HAP-1 (cell line): ENCODE data around the gene AFF4.
"Not testable (repeated sequence)": the region's sequence is repeated elsewhere in the genome, so short reads cannot be mapped to it uniquely, and the experiment has no call there.

Experiments
- DNase-seq, 2 experiments: peaks; one replicate each; pipeline ENCODE4 v3.0.0-alpha.2; 2016 to 2020; ENCODE audit warnings: low spot score in 2 of 2
- H3K27me3 ChIP-seq: fragments of 250-450 bp; sonication (Bioruptor Pico); 2 replicates; pipeline ENCODE4 v1.5.1; 2020; ENCODE audit warnings: low read depth, mild to moderate bottlenecking, moderate library complexity
- H3K36me3 ChIP-seq: fragments of 250-450 bp; sonication (Bioruptor Pico); replicated peaks from 2 replicates; pipeline ENCODE4 v1.5.1; 2020; ENCODE audit warnings: mild to moderate bottlenecking
- H3K4me1 ChIP-seq: fragments of 250-450 bp; sonication (Bioruptor Pico); 2 replicates; pipeline ENCODE4 v1.5.1; 2020; ENCODE audit warnings: mild to moderate bottlenecking
- H3K4me3 ChIP-seq: fragments of 250-450 bp; sonication (Bioruptor Pico); 2 replicates; pipeline ENCODE4 v1.5.1; 2020; ENCODE audit warnings: mild to moderate bottlenecking, moderate library complexity
- H3K9me3 ChIP-seq: fragments of 250-450 bp; sonication (Bioruptor Pico); 2 replicates; pipeline ENCODE4 v1.5.1; 2020; ENCODE audit warnings: mild to moderate bottlenecking, moderate library complexity
- in situ Hi-C: fragments of 300-500 bp; cut with MboI; formaldehyde crosslinking; loops from 3 replicates; pipeline ENCODE4 v1.14.3; 2020; ENCODE audit warnings: low sequenced_read_pairs, inconsistent platforms, mixed read lengths

Gene AFF4

DNA sequence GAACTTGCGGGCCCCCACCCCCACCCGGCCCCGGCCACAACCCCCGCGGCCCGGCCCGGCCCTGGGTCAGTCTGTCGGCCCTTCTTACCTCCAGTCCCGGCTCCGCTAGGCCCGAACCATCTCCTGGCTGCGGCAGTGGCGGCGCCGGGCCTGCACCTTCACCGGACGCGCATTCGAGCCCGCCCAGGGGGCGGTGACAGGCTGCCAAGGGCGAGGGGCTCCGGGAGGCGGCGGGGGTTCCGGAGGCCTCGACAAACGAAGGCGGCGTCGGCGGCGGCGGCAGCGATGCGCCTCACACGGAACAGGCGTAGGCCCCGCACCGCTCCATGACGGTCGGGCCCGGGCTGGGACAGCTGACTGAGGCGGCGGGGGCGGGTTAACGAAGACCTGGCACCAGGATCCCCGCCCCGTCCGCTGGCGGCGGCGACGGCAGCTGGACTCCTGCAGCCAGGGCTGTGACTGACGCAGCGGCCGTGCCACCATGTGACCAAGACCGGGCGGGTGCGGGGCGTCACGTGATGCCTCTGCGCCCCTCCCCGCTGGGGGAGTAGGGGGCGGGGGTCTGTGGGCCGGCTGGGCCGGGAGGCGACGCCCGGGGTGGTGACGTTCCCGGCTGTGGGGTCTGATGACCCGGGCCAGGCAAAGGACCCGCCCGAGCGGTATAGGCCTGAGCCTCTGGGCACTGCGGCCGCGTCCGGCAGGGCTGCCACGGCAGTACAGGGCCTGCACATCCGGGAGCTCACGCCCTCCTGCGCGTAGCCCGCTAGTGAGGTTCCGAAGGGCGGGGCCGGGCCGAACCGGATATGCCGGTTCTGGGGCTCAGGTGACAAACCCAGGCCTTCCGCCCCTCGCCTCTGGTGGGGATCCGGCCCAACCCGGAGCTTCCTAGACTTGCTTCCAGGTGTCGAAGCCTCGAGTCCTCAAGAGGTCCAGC is at the start of gene AFF4:
AFF4 (minus strand) TSS at position 464 of the 934 bp plus-strand sequence. CDS start 26,445 bp downstream, outside the sequence.
- no peaks in the 10 kb centered on the region for H3K36me3 ChIP-seq
- peak within 1 kb of the TSS; percentile 74 for H3K4me3 ChIP-seq
- no peaks in the 10 kb centered on the region for H3K9me3 ChIP-seq
- in situ Hi-C loops = no loop called here
- DNase-seq = peak; percentile 91 to 96
- peaks cover 15% of the 10 kb centered on the region for H3K4me1 ChIP-seq
- no peaks in the 10 kb centered on the region for H3K27me3 ChIP-seq

DNA sequence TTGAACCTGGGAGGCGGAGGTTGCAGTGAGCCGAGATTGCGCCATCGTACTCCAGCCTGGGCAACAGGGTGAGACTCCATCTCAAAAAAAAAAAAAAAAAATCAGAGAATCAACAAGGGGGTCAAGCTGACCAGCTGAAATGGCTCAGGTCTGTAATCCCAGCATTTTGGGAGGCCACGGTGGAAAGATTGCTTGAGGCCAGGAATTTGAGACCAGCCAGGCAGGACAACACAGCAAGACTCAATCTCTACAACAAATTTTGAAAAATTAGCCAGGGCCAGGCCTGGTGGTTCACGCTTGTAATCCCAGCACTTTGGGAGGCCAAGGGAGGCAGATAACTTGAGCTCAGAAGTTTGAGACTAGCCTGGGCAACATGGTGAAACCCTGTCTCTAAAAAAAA is 45.0 kb upstream of the AFF4 start:
- H3K4me1 ChIP-seq, DNase-seq, H3K4me3 ChIP-seq, in situ Hi-C loops, H3K27me3 ChIP-seq, H3K9me3 ChIP-seq: not testable (repeated sequence)
- H3K36me3 ChIP-seq = peaks cover 15% of the 10 kb centered on the region

DNA sequence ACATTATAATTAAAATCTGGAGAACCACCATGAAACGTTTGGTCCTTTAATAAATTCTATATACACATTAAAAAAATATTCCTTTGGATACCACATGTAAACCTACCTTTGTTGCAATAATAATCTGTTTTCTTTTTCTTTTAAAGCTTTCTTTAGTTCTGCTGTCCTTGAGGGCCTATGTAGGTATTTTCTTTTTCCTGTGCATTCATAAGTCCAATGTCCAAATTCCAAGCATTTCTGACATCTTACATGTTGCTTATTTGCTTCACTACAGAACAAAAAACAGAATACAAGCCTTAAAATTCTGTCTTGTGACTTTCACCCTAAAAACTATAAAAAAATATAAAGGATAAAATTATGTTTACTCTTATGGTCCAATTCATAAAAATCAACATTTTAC is 43.2 kb upstream of the AFF4 start:
- Histone ChIP-seq H3K4me1 (no peaks in the 10 kb centered on the region), H3K9me3 (no peaks in the 10 kb centered on the region), H3K4me3 (no peak overlapping the region), H3K36me3 (peaks cover 15% of the 10 kb centered on the region), H3K27me3 (no peaks in the 10 kb centered on the region)
- in situ Hi-C loops = no loop called here
- no peak for DNase-seq

GRCh38 chr5:132999246-132999645 is 35.8 kb upstream of the AFF4 start:
- Histone ChIP-seq H3K36me3 (peaks cover 2% of the 10 kb centered on the region; the same call in 1 of the 2 replicates), H3K9me3 (no peaks in the 10 kb centered on the region), H3K4me1 (no peaks in the 10 kb centered on the region), H3K27me3 (no peaks in the 10 kb centered on the region), H3K4me3 (no peak overlapping the region)
- DNase-seq = no peak
- in situ Hi-C loops = no loop called here

- Histone ChIP-seq H3K9me3 (no peaks in the 10 kb centered on the region), H3K4me1 (no peaks in the 10 kb centered on the region), H3K4me3 (no peak overlapping the region), H3K27me3 (no peaks in the 10 kb centered on the region), H3K36me3 (peaks cover 2% of the 10 kb centered on the region; the same call in 1 of the 2 replicates)
- in situ Hi-C loops = no loop called here
- DNase-seq = no peak
Observed at GRCh38 chr5:132998556-132998955, 35.1 kb upstream of the AFF4 start.

GRCh38 chr5:132996307-132996706 is 32.9 kb upstream of the AFF4 start:
- Histone ChIP-seq H3K9me3 (no peaks in the 10 kb centered on the region), H3K27me3 (no peaks in the 10 kb centered on the region), H3K4me3 (no peak overlapping the region), H3K36me3 (0 out of 2 replicates have a peak, but pooled peaks cover 2% of the 10 kb centered on the region), H3K4me1 (no peaks in the 10 kb centered on the region)
- in situ Hi-C loops = no loop called here
- no peak for DNase-seq

DNA sequence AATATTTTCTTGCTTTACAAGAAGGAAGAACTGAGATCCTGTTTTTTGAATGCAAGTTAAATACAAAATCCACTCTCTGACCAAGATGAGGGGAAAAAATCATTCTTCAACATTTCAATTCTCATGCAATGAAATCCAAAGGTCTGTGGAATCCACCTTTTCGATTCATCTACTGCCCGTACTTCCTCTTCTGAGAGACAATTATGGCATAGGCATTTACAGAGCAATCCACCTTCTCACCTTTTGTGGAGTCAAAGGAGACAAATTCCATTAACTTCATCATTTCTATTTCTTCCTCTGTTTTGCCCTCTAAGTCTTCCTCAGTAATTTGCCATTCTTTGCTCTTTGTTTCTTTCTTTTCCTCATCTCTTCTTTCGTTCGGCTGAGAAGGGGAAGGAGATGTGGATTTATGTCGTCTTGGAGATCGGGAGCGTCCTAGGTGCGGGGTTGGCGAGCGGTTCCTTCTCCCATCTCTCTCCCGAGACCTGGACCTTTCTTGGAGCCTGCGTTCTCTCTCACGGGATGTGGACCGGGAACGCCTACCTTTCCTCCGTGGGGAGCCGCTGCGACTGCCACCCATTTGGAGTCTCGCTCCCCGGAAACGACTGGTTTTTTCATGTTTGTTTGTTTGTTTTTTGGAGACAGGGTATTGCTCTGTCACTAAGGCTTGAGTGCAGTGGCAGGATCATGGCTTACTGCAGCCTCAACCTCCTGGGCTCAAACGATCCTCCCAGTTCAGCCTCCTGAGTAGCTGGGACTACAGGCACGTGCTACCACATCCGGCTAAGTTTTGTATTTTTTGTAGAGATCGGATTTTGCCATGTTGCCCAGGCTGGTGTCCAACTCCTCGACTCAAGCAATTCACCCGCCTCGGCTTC is 24.3 kb upstream of the AFF4 start:
- H3K4me1 ChIP-seq = no peaks in the 10 kb centered on the region
- in situ Hi-C loops = no loop called here
- no peak overlapping the region for H3K4me3 ChIP-seq
- no peaks in the 10 kb centered on the region for H3K9me3 ChIP-seq
- DNase-seq = no peak
- no peaks in the 10 kb centered on the region for H3K27me3 ChIP-seq
- H3K36me3 ChIP-seq = no peaks in the 10 kb centered on the region

DNA sequence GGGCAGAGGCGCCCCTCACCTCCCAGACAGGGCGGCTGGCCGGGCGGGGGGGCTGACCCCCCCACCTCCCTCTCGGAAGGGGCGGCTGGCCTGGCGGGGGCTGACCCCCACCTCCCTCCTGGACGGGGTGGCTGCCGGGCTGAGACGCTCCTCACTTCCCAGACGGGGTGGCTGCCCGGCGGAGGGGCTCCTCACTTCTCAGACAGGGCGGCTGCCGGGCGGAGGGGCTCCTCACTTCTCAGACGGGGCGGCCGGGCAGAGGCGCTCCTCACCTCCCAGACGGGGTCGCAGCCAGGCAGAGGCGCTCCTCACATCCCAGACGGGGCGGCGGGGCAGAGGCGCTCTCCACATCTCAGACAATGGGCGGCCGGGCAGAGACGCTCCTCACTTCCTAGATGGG is 19.5 kb upstream of the AFF4 start:
- H3K4me1 ChIP-seq, H3K36me3 ChIP-seq, H3K9me3 ChIP-seq, H3K27me3 ChIP-seq, DNase-seq, in situ Hi-C loops, H3K4me3 ChIP-seq: not testable (repeated sequence)

DNA sequence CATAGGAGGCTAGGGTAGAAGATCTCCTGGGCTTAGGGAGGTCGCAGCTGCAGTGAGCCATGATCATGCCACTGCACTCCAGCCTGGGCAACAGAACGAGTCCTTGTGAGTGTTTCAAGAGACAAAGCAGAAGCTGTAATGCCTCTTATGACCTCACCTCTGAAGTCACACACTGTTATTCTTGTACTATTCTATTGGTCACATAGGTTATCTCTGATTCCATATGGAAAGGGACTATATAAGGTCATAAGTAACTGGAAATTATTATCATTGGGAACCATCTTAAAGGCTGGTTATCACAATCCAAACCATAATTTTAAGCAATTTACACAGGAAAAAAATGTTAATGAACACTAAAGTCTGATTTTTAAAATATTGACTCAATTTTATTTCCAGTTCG is 17.9 kb upstream of the AFF4 start:
- in situ Hi-C loops = no loop called here
- no peaks in the 10 kb centered on the region; the same call in 1 of the 2 replicates for H3K9me3 ChIP-seq
- H3K4me1 ChIP-seq = no peaks in the 10 kb centered on the region
- no peak overlapping the region for H3K4me3 ChIP-seq
- no peaks in the 10 kb centered on the region for H3K36me3 ChIP-seq
- H3K27me3 ChIP-seq = no peaks in the 10 kb centered on the region
- DNase-seq = no peak

GRCh38 chr5:132979976-132980375 is 16.5 kb upstream of the AFF4 start:
- Histone ChIP-seq H3K4me3 (no peak overlapping the region), H3K27me3 (no peaks in the 10 kb centered on the region), H3K36me3 (no peaks in the 10 kb centered on the region), H3K4me1 (no peaks in the 10 kb centered on the region), H3K9me3 (no peaks in the 10 kb centered on the region; the same call in 1 of the 2 replicates)
- no peak for DNase-seq
- in situ Hi-C loops = no loop called here

GRCh38 chr5:132979367-132979940 is 16.0 kb upstream of the AFF4 start:
- in situ Hi-C loops = no loop called here
- Histone ChIP-seq H3K4me3 (no peak overlapping the region), H3K36me3 (no peaks in the 10 kb centered on the region), H3K4me1 (no peaks in the 10 kb centered on the region), H3K9me3 (no peaks in the 10 kb centered on the region; the same call in 1 of the 2 replicates), H3K27me3 (no peaks in the 10 kb centered on the region)
- DNase-seq = no peak

- no peaks in the 10 kb centered on the region; the same call in 1 of the 2 replicates for H3K9me3 ChIP-seq
- no peaks in the 10 kb centered on the region for H3K27me3 ChIP-seq
- H3K4me3 ChIP-seq = no peak overlapping the region
- DNase-seq = no peak
- no peaks in the 10 kb centered on the region for H3K4me1 ChIP-seq
- no peaks in the 10 kb centered on the region for H3K36me3 ChIP-seq
- in situ Hi-C loops = no loop called here
Observed at GRCh38 chr5:132976852-132977251, 13.4 kb upstream of the AFF4 start.

DNA sequence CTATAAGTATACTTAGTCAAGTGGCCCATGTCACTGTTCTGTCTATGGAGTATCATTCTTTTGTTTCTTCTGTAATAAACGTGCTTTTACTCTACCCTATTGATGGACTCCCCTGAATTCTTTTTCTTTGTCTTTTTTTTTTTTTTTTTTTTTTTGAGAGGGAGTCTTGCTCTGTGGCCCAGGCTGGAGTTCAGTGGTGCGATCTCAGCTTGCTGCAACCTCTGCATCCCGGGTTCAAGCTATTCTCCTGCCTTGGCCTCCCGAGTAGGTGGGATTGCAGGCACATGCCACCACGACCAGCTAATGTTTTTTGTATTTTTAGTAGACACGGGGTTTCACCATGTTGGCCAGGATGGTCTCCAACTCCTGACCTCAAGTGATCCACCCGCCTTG is 9.0 kb upstream of the AFF4 start:
- H3K4me3 ChIP-seq, in situ Hi-C loops, H3K9me3 ChIP-seq, H3K36me3 ChIP-seq, H3K4me1 ChIP-seq, DNase-seq, H3K27me3 ChIP-seq: not testable (repeated sequence)
